Spleen (tissue), 3 donors: ENCODE results near the gene PRKAA2.

Source experiments
- POLR2A ChIP-seq, 3 donors: fragments of 450-650 bp; IDR thresholded peaks; one replicate each; pipeline ENCODE4 v1.5.1; 2017; ENCODE audit warnings: antibody characterized with exemption in 3 of 3, mild to moderate bottlenecking in 1 of 3
- POLR2AphosphoS5 ChIP-seq, 3 donors: sonication (generic); formaldehyde crosslinking; IDR thresholded peaks; one replicate each; pipeline ENCODE4 v1.5.1; 2017; ENCODE audit warnings: antibody characterized with exemption in 3 of 3

- TF ChIP-seq POLR2AphosphoS5 (IDR thresholded peaks at IDR 0.05) (no peak), POLR2A (IDR thresholded peaks at IDR 0.05) (no peak)
Observed at GRCh38 chr1:56634981-56635380, 10.1 kb upstream of the PRKAA2 start.
